Stomach smooth muscle (tissue), 2 donors: ENCODE data around the gene PHF5A.
"Not testable (repeated sequence)": the region's sequence is repeated elsewhere in the genome, so short reads cannot be mapped to it uniquely, and the experiment has no call there.

Source experiments
- H3K27ac ChIP-seq: one replicate; pipeline ENCODE4 v1.7.0; 2013; ENCODE audit warnings: mild to moderate bottlenecking, low read length, inconsistent platforms
- H3K27me3 ChIP-seq, 2 donors: one replicate each; pipeline ENCODE4 v1.7.0; 2013; ENCODE audit warnings: low read length in 2 of 2; ENCODE audit not compliant: insufficient read depth in 2 of 2, control insufficient read depth in 1 of 2
- H3K36me3 ChIP-seq, 2 donors: one replicate each; pipeline ENCODE4 v1.7.0; 2013; ENCODE audit warnings: low read length in 2 of 2; ENCODE audit not compliant: control insufficient read depth in 2 of 2, insufficient read depth in 2 of 2
- H3K4me1 ChIP-seq: one replicate; pipeline ENCODE4 v1.7.0; 2013; ENCODE audit warnings: low read length; ENCODE audit not compliant: control insufficient read depth, insufficient read depth
- H3K4me3 ChIP-seq, 2 donors: one replicate each; pipeline ENCODE4 v1.7.0; 2013; ENCODE audit warnings: low read length in 2 of 2
- H3K9ac ChIP-seq, 2 donors: one replicate each; pipeline ENCODE4 v1.7.0; 2013; ENCODE audit warnings: low read length in 2 of 2, mild to moderate bottlenecking in 1 of 2
- H3K9me3 ChIP-seq, 2 donors: one replicate each; pipeline ENCODE4 v1.7.0; 2013; ENCODE audit warnings: low read length in 2 of 2; ENCODE audit not compliant: control insufficient read depth in 2 of 2
- donor health status: healthy.
- donor health status: Pancreatic carcinoma.

The PHF5A gene

DNA sequence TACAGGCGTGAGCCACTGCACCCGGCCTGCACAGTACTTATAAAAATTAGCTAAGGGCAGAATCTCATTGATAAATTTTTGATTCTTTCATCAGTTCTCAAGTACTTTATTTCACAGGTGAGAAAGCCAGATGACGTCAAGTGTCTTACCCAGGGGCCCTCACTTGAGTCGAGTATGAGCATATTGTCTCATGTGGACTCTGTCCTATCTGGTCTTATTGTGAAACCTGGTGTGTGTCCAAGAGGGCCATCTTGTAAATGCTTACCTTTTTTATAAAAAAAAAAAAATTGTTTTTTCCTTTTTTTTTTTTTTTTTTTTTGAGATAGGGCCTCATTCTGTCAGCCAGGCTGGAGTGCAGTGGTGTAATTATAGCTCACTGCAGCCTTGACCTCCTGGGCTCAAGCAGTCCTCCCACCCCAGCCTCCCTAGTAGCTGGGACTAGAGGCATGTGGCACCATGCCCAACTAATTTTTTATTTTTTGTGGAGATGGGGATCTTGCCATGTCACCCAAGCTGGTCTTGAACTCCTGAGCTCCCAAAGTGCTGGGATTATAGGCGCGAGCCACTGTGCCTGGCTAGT lies 6.5 kb upstream of the PHF5A start:
- H3K9ac ChIP-seq: no peak overlapping the region
- H3K4me3 ChIP-seq: no peak overlapping the region
- H3K27ac ChIP-seq: no peak overlapping the region
- H3K36me3 ChIP-seq: peaks cover 6 to 7% of the 10 kb centered on the region in 2 donors
- H3K9me3 ChIP-seq: no peaks in the 10 kb centered on the region
- peaks cover 16% of the 10 kb centered on the region for H3K4me1 ChIP-seq
- H3K27me3 ChIP-seq: no peaks in the 10 kb centered on the region

- Histone ChIP-seq H3K4me3 (no peak overlapping the region), H3K9me3 (no peaks in the 10 kb centered on the region), H3K36me3 (peaks cover 10 to 17% of the 10 kb centered on the region in 2 donors), H3K27me3 (no peaks in the 10 kb centered on the region), H3K9ac (no peak overlapping the region), H3K4me1 (peaks cover 16% of the 10 kb centered on the region), H3K27ac (no peak overlapping the region)
Observed at GRCh38 chr22:41471568-41471967, 3.1 kb upstream of the PHF5A start.

GRCh38 chr22:41470886-41471285 lies 2.4 kb upstream of the PHF5A start:
- Histone ChIP-seq H3K9ac (no peak overlapping the region), H3K27ac (no peak overlapping the region), H3K36me3 (peaks cover 16 to 24% of the 10 kb centered on the region in 2 donors), H3K9me3 (no peaks in the 10 kb centered on the region), H3K4me3 (no peak overlapping the region), H3K27me3 (no peaks in the 10 kb centered on the region), H3K4me1 (peaks cover 16% of the 10 kb centered on the region)

- Histone ChIP-seq H3K4me1 (peaks cover 13% of the 10 kb centered on the region), H3K27ac (peak overlapping the region; percentile 98), H3K36me3 (peaks cover 26 to 36% of the 10 kb centered on the region in 2 donors), H3K9ac (peak overlapping the region; percentile 95 to 97), H3K9me3 (no peaks in the 10 kb centered on the region), H3K27me3 (no peaks in the 10 kb centered on the region), H3K4me3 (peak overlapping the region; percentile 93 to 98)
Observed at GRCh38 chr22:41469218-41469851, 843 bp upstream of the PHF5A start.

- Histone ChIP-seq H3K27ac (no peak overlapping the region), H3K4me1 (no peaks in the 10 kb centered on the region), H3K36me3 (peaks cover 45 to 48% of the 10 kb centered on the region in 2 donors), H3K27me3 (no peaks in the 10 kb centered on the region), H3K4me3 (no peak overlapping the region), H3K9ac (no peak overlapping the region), H3K9me3 (no peaks in the 10 kb centered on the region)
Observed at GRCh38 chr22:41461901-41462300, 6.6 kb downstream of the PHF5A start.

DNA sequence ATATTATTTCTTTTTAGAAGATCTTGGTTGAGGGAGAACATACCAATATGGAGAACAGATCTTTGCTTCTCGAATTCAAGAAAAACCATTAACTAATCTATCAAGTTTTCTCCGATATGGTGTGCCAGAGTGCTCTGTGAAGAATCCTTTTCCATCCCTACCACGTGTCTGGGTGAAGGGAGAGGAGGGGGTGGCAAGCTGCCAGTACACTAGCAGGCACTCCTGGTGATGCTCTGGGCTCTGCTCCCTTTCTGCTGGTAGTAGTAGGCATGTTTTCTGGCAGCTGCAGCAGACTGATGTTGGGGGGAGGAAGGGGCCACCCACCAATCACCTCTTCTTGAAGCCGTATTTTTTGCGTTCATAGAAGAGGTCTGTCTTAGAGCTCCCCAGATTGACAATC lies 8.4 kb downstream of the PHF5A start:
- H3K27me3 ChIP-seq, H3K9ac ChIP-seq, H3K4me1 ChIP-seq, H3K4me3 ChIP-seq, H3K9me3 ChIP-seq: not testable (repeated sequence)
- Histone ChIP-seq H3K27ac (peak overlapping the region; percentile 60), H3K36me3 (peaks cover 30 to 37% of the 10 kb centered on the region in 2 donors)

GRCh38 chr22:41459431-41459830 lies 9.1 kb downstream of the PHF5A start:
- Histone ChIP-seq H3K27me3 (no peaks in the 10 kb centered on the region), H3K4me3 (no peak overlapping the region), H3K9me3 (no peaks in the 10 kb centered on the region), H3K27ac (no peak overlapping the region), H3K4me1 (no peaks in the 10 kb centered on the region), H3K9ac (no peak overlapping the region), H3K36me3 (peaks cover 24 to 31% of the 10 kb centered on the region in 2 donors)

GRCh38 chr22:41458161-41458728 lies 10.2 kb downstream of the PHF5A start:
- Histone ChIP-seq H3K36me3 (peaks cover 15 to 25% of the 10 kb centered on the region in 2 donors), H3K4me1 (no peaks in the 10 kb centered on the region)

GRCh38 chr22:41448189-41448808 lies 20.2 kb downstream of the PHF5A start:
- Histone ChIP-seq H3K27me3 (no peaks in the 10 kb centered on the region), H3K27ac (peak overlapping the region; percentile 99), H3K36me3 (no peaks in the 10 kb centered on the region), H3K9ac (peak overlapping the region; percentile 82 to 96), H3K9me3 (no peaks in the 10 kb centered on the region), H3K4me1 (peaks cover 24% of the 10 kb centered on the region), H3K4me3 (peak overlapping the region; percentile 64 to 98)

More at GRCh38 chr22:41458161-41458728, 10.2 kb downstream of the PHF5A start:
- H3K9me3 ChIP-seq: no peaks in the 10 kb centered on the region
- H3K4me3 ChIP-seq: no peak overlapping the region
- no peak overlapping the region for H3K27ac ChIP-seq
- no peak overlapping the region for H3K9ac ChIP-seq
- H3K27me3 ChIP-seq: no peaks in the 10 kb centered on the region

GRCh38 chr22:41447435-41448188 lies 20.9 kb downstream of the PHF5A start:
- peaks cover 0 to 4% of the 10 kb centered on the region in 2 donors for H3K36me3 ChIP-seq
- H3K4me1 ChIP-seq: peaks cover 30% of the 10 kb centered on the region
- no peaks in the 10 kb centered on the region for H3K9me3 ChIP-seq
- peak overlapping the region; percentile 64 to 98 for H3K4me3 ChIP-seq
- H3K9ac ChIP-seq: peak overlapping the region; percentile 82 to 96
- H3K27ac ChIP-seq: peak overlapping the region; percentile 99
- no peaks in the 10 kb centered on the region for H3K27me3 ChIP-seq
